ENCODE measurements around the gene DSPP. TPM values are rescaled to one million over a fixed set of nuclear protein-coding genes. Genes with fewer than 3 reads are reported as not detected.

DSPP gene
- not detected for total RNA-seq

GRCh38 chr4:87608229-87608628 lies at the start of gene DSPP:
Gene DSPP (plus strand): TSS chr4:87608529. CDS start chr4:87610909, 2,380 bp downstream.
- H3K36me3 ChIP-seq, result no peaks in the 10 kb centered on the region
- no peaks in the 10 kb centered on the region for H3K27me3 ChIP-seq
- intact Hi-C loops (cut with DNase I), result no loop called here
- no peak within 1 kb of the TSS for H3K4me3 ChIP-seq
- no peaks in the 10 kb centered on the region for H3K9me3 ChIP-seq
- H3K4me1 ChIP-seq, result no peaks in the 10 kb centered on the region
- H3K27ac ChIP-seq, result no peak within 1 kb of the TSS
- no peak within 1 kb of the TSS for H3K9ac ChIP-seq (ENCODE audit: low read depth in 2 of 2, low read length in 2 of 2)
- no peak for DNase-seq
- no peak for TF ChIP-seq CTCF (IDR thresholded peaks at IDR 0.05)

GRCh38 chr4:87559090-87559837 lies 49.1 kb upstream of the DSPP start:
- Histone ChIP-seq H3K27me3 (no peaks in the 10 kb centered on the region), H3K36me3 (no peaks in the 10 kb centered on the region), H3K4me1 (no peaks in the 10 kb centered on the region), H3K27ac (no peak overlapping the region), H3K9ac (ENCODE audit: low read depth in 2 of 2, low read length in 2 of 2) (no peak overlapping the region), H3K9me3 (no peaks in the 10 kb centered on the region), H3K4me3 (no peak overlapping the region)
- intact Hi-C loops (cut with DNase I), result no loop called here
- no peak for TF ChIP-seq CTCF (IDR thresholded peaks at IDR 0.05)
- no peak for DNase-seq

- H3K36me3 ChIP-seq, result no peaks in the 10 kb centered on the region
These were observed 47.5 kb upstream of the DSPP start for GRCh38 chr4:87560802-87561201.

GRCh38 chr4:87565746-87566145 lies 42.6 kb upstream of the DSPP start:
- Histone ChIP-seq H3K4me3 (no peak overlapping the region), H3K27me3 (no peaks in the 10 kb centered on the region), H3K36me3 (no peaks in the 10 kb centered on the region), H3K4me1 (no peaks in the 10 kb centered on the region), H3K9me3 (no peaks in the 10 kb centered on the region), H3K27ac (no peak overlapping the region), H3K9ac (ENCODE audit: low read depth in 2 of 2, low read length in 2 of 2) (no peak overlapping the region)
- TF ChIP-seq CTCF (IDR thresholded peaks at IDR 0.05), result no peak
- DNase-seq, result no peak
- intact Hi-C loops (cut with DNase I), result no loop called here

More at GRCh38 chr4:87560802-87561201, 47.5 kb upstream of the DSPP start:
- Histone ChIP-seq H3K27ac (no peak overlapping the region), H3K27me3 (no peaks in the 10 kb centered on the region), H3K4me1 (no peaks in the 10 kb centered on the region), H3K4me3 (no peak overlapping the region), H3K9ac (ENCODE audit: low read depth in 2 of 2, low read length in 2 of 2) (no peak overlapping the region), H3K9me3 (no peaks in the 10 kb centered on the region)
- intact Hi-C loops (cut with DNase I), result no loop called here
- DNase-seq, result no peak
- TF ChIP-seq CTCF (IDR thresholded peaks at IDR 0.05), result no peak

GRCh38 chr4:87566276-87566675 lies 42.1 kb upstream of the DSPP start:
- no peaks in the 10 kb centered on the region for H3K9me3 ChIP-seq
- H3K9ac ChIP-seq (ENCODE audit: low read depth in 2 of 2, low read length in 2 of 2), result no peak overlapping the region
- no peaks in the 10 kb centered on the region for H3K27me3 ChIP-seq
- no peaks in the 10 kb centered on the region for H3K4me1 ChIP-seq
- DNase-seq, result no peak
- no peaks in the 10 kb centered on the region for H3K36me3 ChIP-seq
- H3K4me3 ChIP-seq, result no peak overlapping the region
- TF ChIP-seq CTCF (IDR thresholded peaks at IDR 0.05), result no peak
- intact Hi-C loops (cut with DNase I), result no loop called here
- no peak overlapping the region for H3K27ac ChIP-seq
